ENCODE data around the gene SERPINA5.

GRCh38 chr14:94591073-94591472 lies 9.8 kb downstream of the SERPINA5 start:
- TF ChIP-seq SUZ12 (IDR thresholded peaks at IDR 0.05; ENCODE audit: extremely low read depth, insufficient read depth, insufficient read length): no peak
- TF ChIP-seq ZNF274 (IDR thresholded peaks at IDR 0.05; ENCODE audit: low read depth, low read length): no peak
